ENCODE measurements around the gene GRAMD4.

The GRAMD4 gene

GRCh38 chr22:46584081-46584921 is 35.9 kb upstream of the GRAMD4 start:
- no peak for FAIRE-seq

- no peak for FAIRE-seq
These were observed 34.7 kb upstream of the GRAMD4 start for GRCh38 chr22:46585340-46586122.

GRCh38 chr22:46586123-46586519 is 34.1 kb upstream of the GRAMD4 start:
- FAIRE-seq: no peak

GRCh38 chr22:46586531-46587011 is 33.6 kb upstream of the GRAMD4 start:
- no peak for FAIRE-seq

DNA sequence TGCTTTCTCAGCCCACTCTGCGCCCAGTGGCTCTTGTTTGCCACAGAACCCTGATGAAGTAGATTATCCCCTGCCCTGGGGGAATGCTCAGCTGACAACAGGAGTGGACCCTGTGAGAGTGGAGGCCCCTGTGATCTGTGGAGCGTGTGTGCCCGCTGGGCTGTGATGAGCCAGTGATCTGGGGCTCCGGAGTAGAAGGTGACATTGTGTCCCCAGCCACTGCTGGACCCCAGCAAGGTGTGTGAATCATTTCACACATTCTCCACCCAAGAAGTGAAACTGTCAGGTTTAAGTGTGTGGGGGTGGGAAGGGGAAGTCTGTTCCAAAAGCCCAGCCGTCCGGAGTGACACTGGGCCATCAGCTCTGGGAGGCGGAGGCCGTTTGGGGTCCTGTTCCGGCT is 33.1 kb upstream of the GRAMD4 start:
- FAIRE-seq: no peak

GRCh38 chr22:46587492-46588278 is 32.5 kb upstream of the GRAMD4 start:
- no peak for FAIRE-seq

DNA sequence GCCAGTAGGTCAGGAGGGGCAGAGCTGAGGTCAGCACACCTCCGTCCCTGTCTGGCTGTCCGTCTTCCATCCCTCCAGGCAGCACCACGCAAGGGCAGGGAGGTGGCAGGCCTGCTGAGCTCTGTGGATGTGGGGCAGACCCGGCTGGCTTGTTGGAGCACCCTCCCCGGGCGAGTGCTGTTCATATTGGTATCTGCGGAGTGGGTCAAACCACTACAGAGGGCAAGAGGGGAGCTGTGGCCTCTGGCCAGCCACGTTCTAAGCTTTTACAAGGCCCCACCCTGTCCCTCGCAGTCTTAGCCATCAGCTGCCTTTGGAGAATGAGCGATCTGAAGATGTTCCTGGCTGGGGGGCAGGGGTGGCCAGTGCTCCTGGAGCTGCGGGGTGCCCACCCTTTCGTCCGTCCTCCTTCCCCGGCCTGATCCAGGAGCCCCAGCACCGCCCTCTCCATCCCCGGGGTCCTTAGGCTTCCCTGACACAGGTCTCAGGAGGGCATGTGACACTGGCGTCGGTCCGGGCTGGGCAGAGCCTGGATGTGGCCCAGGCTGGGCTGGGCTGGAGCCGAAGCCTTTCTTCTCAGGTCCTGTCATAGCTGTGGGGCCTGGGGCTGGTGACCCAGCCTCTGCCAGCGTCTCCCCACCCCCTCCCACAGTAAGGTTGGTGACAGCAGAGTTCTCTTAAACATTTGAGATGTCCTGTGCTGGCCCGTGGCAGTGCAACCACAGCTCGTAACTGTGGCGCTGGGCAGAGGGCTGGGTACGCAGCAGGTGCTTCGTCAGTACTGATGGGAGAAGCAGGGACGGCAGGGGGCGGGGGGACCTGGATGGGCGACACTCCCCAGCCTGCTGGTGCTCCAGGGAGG is 31.7 kb upstream of the GRAMD4 start:
- FAIRE-seq: no peak

GRCh38 chr22:46589141-46589748 is 30.9 kb upstream of the GRAMD4 start:
- FAIRE-seq: no peak

DNA sequence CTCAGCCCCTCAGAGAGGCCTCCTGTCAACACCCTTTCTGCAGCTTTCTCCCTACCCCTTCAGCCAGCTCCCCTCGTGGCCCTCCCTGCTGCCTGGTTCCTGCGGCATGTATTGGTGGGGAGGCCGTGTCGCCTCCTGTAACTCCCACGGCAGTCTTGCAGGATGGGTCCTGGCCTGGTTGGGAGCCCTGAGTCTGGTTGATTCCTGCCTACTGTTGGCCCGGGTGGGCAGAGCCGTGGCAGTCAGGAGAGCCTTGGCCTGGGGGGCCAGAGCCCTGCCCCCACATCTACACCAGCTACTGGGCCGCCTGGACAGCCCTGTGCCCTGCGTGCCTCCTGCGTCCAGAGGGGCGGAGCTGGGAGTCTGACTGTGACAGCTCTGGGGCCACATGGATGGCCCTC is 30.3 kb upstream of the GRAMD4 start:
- FAIRE-seq: no peak

- FAIRE-seq: no peak
These were observed 29.9 kb upstream of the GRAMD4 start for GRCh38 chr22:46590334-46590733.

GRCh38 chr22:46591930-46592329 is 28.3 kb upstream of the GRAMD4 start:
- FAIRE-seq: no peak

DNA sequence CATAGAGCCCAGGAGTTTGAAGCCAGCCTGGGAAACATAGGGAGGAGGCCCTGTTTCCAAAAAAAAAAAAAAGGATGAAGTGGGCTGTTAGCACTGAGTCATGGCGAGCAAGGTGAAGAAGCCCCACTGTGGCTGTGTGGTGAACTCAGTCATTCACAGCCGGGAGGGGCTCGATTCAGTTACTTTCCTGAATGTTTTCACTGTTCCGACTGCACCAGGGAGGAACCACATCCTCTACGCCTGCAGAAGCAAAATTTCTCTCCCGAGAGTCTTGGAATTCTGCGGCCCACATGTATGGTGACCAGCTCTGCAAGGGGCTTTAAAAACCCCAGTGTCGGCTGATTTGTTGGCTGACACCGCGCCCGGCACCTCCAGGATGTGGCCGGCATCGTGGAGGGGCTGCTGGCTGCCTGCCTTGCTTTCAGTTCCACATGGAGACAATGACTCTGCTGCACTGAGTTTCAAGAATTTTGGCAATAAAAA is 27.8 kb upstream of the GRAMD4 start:
- no peak for FAIRE-seq

GRCh38 chr22:46593211-46593681 is 26.9 kb upstream of the GRAMD4 start:
- no peak for FAIRE-seq

DNA sequence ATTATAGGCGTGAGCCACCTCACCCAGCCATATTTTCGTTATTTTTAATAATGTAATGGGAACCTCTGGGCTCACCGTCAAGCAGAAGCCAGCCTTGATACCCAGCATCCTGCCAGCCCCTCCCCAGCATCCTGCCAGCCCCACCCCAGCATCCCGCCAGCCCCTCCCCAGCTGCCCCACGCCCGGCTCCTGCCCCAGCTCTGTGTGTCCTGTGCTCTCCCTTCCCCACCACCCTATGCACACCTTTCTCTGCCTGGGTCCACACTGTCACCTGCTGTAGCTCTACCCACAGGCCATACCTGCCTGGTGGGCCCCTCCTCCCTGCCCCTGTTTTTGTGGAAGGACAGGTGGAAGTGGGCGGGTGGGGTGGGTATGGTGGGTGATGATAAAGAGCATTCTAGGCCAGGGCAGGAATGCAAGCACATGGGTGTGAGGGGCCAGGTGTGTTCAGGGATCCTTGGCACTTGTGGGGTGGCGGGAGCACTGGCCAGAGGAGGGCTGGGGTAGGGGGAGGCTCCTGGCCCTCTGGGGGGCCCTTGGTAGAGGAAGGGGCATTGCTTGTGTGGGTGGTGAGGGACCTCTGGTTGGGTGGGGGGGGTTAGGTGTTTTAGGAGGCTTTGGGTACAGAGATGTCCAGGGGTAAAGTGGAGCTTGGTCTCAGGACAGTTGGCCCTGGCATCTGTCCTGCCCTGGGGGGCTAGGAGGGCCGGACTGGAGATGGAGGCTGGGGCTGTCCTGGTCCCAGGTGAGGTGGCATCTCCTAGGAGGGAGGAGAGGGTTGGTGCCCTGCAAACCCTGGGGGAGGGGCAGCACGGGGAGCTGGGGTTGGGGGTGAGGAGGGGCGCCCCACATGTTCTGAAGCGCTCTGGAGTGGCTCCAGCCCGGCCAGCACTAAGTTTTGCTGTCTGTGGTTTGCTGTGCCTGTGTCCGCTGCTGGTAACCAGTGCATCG is 25.9 kb upstream of the GRAMD4 start:
- FAIRE-seq: no peak

- no peak for FAIRE-seq
These were observed 25.3 kb upstream of the GRAMD4 start for GRCh38 chr22:46594947-46595298.

- no peak for FAIRE-seq
These were observed 24.6 kb upstream of the GRAMD4 start for GRCh38 chr22:46595545-46595944.

- FAIRE-seq: no peak
These were observed 24.1 kb upstream of the GRAMD4 start for GRCh38 chr22:46596032-46596441.

GRCh38 chr22:46596819-46597218 is 23.4 kb upstream of the GRAMD4 start:
- no peak for FAIRE-seq

- FAIRE-seq: no peak
These were observed 22.0 kb upstream of the GRAMD4 start for GRCh38 chr22:46598224-46598623.

GRCh38 chr22:46598737-46599424 is 21.3 kb upstream of the GRAMD4 start:
- FAIRE-seq: no peak

Data from islet of Langerhans (tissue), 1 donor.